ENCODE measurements around the gene POM121C. TPM values are rescaled to one million over a fixed set of nuclear protein-coding genes. Genes with fewer than 3 reads are reported as not detected.
"Not testable (repeated sequence)": the region's sequence is repeated elsewhere in the genome, so short reads cannot be mapped to it uniquely, and the experiment has no call there.

Gene POM121C
- total RNA-seq, 2 donors from 2014 or later: 31.3 to 55.4 TPM

DNA sequence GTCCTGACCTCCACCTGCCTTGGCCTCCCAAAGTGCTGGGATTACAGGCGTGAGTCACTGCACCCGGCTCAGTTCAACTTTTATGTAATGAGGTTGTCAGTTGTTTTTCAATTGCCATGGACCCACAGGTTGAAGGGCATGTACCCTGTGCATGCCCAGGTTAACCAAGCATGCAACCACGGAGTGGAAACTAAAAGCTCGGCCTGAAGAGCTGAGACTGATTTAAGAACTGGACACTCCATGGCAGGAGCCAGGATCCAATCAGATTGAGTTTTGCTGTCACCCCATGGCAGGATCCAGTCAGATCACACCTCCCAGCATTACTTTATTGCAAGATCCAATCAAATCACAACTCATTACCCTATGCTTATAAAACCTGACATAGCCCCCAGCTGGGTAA, 22.9 kb upstream of the POM121C start:
- not testable (repeated sequence) for H3K36me3 ChIP-seq

DNA sequence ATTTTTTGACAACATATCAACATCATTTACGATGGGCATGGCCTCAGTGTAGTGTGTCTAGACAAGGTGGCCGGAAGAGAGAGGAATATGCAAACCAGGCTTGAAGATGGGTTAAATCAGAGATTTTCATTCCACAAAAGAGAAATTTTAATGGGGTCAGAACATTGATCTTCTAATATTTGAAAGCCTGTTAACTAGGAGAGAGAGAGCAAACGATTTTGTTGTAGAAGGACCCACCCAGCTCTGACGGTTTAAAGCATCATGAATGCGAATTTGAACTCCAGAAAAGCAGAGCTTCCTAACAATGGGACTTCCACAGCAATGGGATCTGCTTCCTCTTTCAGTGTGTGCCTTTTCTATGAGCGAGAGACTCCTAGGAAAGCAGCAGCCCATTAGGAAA, 5.9 kb upstream of the POM121C start, which contains the start of gene SPDYE5:
Gene SPDYE5 (plus strand): TSS at position 301 of the 400 bp plus-strand sequence. CDS start 1,728 bp downstream, outside the sequence.
- not testable (repeated sequence) for DNase-seq (ENCODE audit: low spot score); H3K36me3 ChIP-seq; H3K4me1 ChIP-seq (ENCODE audit: control insufficient read depth in 1 of 2, low read depth in 2 of 2); H3K27me3 ChIP-seq (replicated peaks; ENCODE audit: insufficient read depth); H3K27ac ChIP-seq; H3K9me3 ChIP-seq; H3K4me3 ChIP-seq; ATAC-seq (ENCODE audit: insufficient number of reproducible peaks, low FRiP score, low read depth)

More for the DNA sequence above, 22.9 kb upstream of the POM121C start:
- H3K9me3 ChIP-seq; H3K4me1 ChIP-seq (ENCODE audit: control insufficient read depth in 1 of 2, low read depth in 2 of 2); ATAC-seq (ENCODE audit: insufficient number of reproducible peaks, low FRiP score, low read depth); H3K27ac ChIP-seq; H3K27me3 ChIP-seq (replicated peaks; ENCODE audit: insufficient read depth); H3K4me3 ChIP-seq; DNase-seq (ENCODE audit: low spot score): not testable (repeated sequence)

- not testable (repeated sequence) for H3K9me3 ChIP-seq; ATAC-seq (ENCODE audit: insufficient number of reproducible peaks, low FRiP score, low read depth); DNase-seq (ENCODE audit: low spot score); H3K27me3 ChIP-seq (replicated peaks; ENCODE audit: insufficient read depth); H3K36me3 ChIP-seq; H3K4me1 ChIP-seq (ENCODE audit: control insufficient read depth in 1 of 2, low read depth in 2 of 2)
- Histone ChIP-seq H3K27ac (peak overlapping the region; percentile 87), H3K4me3 (peak overlapping the region; percentile 98)
Measured at GRCh38 chr7:75485355-75485978, 632 bp downstream of the POM121C start.

DNA sequence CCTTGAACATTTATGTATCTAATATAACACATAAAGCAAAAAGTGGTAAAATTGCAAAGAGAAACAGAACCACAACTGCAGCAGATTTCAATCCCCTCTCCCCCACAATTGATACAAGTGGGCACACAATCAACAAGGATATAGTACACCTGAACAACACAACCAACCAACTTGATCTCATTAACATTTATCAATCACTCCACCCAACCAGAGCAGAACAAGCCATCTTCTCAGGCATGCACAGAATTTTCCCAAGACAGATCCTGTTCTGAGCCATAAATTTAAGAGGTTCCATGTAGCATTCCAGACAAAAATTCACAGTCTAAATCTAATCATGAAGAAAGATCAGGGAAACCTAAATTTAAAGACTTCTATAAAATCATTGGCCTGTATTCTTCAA, 5.8 kb downstream of the POM121C start:
- not testable (repeated sequence) for ATAC-seq (ENCODE audit: insufficient number of reproducible peaks, low FRiP score, low read depth); H3K27ac ChIP-seq; H3K36me3 ChIP-seq; H3K4me3 ChIP-seq; H3K27me3 ChIP-seq (replicated peaks; ENCODE audit: insufficient read depth); H3K9me3 ChIP-seq; DNase-seq (ENCODE audit: low spot score)
- peaks cover 3 to 15% of the 10 kb centered on the region in 2 donors for H3K4me1 ChIP-seq (ENCODE audit: control insufficient read depth in 1 of 2, low read depth in 2 of 2)

DNA sequence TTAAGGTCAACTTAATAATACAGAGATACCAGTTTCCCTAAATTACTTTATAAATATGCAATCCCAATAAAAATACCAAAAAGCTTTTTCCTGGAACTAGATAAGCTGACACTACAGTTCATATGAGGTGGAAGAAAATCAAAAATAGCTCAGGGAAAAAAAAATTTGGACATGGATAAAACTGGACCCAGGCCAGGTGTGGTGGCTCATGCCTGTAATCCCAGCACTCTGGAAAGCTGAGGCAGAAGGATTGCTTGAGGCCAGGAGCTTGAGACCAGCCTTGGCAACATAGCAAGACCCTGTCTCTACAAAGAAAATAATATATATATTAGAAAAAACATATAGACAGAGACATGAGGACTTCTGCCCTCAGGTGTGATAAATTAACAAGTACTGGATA, 8.6 kb downstream of the POM121C start:
- H3K27me3 ChIP-seq (replicated peaks; ENCODE audit: insufficient read depth); DNase-seq (ENCODE audit: low spot score); ATAC-seq (ENCODE audit: insufficient number of reproducible peaks, low FRiP score, low read depth); H3K4me3 ChIP-seq; H3K9me3 ChIP-seq: not testable (repeated sequence)
- Histone ChIP-seq H3K36me3 (peaks cover 17% of the 10 kb centered on the region), H3K4me1 (ENCODE audit: control insufficient read depth in 1 of 2, low read depth in 2 of 2) (peaks cover 3 to 15% of the 10 kb centered on the region in 2 donors), H3K27ac (peak overlapping the region; percentile 35 to 53)

GRCh38 chr7:75470166-75470565, 15.9 kb downstream of the POM121C start:
- peak overlapping the region in 1 of 2 donors; percentile 34 for H3K27ac ChIP-seq
- not testable (repeated sequence) for H3K4me3 ChIP-seq; DNase-seq (ENCODE audit: low spot score); H3K4me1 ChIP-seq (ENCODE audit: control insufficient read depth in 1 of 2, low read depth in 2 of 2); H3K9me3 ChIP-seq; ATAC-seq (ENCODE audit: insufficient number of reproducible peaks, low FRiP score, low read depth); H3K27me3 ChIP-seq (replicated peaks; ENCODE audit: insufficient read depth)
- peaks cover 13% of the 10 kb centered on the region for H3K36me3 ChIP-seq

DNA sequence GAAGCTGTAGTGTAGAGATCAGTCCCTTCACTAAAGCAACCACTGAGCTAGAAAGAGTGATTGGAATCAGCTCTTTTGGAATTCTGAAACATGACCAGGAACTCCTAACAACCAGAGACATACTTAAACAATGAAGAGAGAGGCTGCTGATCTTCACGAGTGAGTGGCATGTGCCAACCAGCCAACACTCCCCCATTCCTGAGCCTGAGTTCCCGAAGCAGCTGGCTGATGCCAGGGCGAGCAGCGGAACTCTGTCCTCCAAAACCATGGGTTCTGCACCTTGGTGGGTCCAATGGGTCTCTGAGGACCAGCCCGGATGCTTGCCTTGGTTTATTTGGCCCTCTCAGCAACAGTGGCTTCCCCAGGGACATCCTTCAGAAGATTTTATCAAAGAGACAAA, 25.6 kb downstream of the POM121C start:
- not testable (repeated sequence) for ATAC-seq (ENCODE audit: insufficient number of reproducible peaks, low FRiP score, low read depth); H3K27ac ChIP-seq; H3K4me3 ChIP-seq; H3K27me3 ChIP-seq (replicated peaks; ENCODE audit: insufficient read depth); H3K9me3 ChIP-seq; H3K4me1 ChIP-seq (ENCODE audit: control insufficient read depth in 1 of 2, low read depth in 2 of 2); DNase-seq (ENCODE audit: low spot score); H3K36me3 ChIP-seq

- H3K27me3 ChIP-seq (replicated peaks; ENCODE audit: insufficient read depth); H3K27ac ChIP-seq; DNase-seq (ENCODE audit: low spot score); ATAC-seq (ENCODE audit: insufficient number of reproducible peaks, low FRiP score, low read depth); H3K9me3 ChIP-seq; H3K4me1 ChIP-seq (ENCODE audit: control insufficient read depth in 1 of 2, low read depth in 2 of 2); H3K36me3 ChIP-seq; H3K4me3 ChIP-seq: not testable (repeated sequence)
Measured at GRCh38 chr7:75458034-75458433, 28.1 kb downstream of the POM121C start.

DNA sequence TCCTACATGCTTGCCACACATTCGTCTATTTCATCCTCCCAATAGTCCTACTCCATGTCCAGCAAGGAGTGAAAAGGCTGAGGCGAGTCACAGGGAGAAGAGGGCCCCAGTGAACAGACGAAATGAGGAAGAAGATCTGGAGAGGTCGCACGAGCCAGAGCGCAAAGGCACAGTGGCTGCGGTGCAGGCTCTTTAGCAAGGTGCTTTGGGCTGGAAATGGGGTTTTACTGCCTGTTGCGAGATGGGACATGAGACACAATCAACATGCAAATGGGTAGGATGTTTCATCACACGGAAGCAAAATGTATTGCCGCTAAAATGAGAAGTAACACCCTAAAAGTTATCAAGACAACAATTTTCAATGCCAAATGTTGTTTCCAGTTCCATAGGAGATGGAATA, 29.7 kb downstream of the POM121C start:
- not testable (repeated sequence) for H3K27me3 ChIP-seq (replicated peaks; ENCODE audit: insufficient read depth); H3K36me3 ChIP-seq; H3K27ac ChIP-seq; ATAC-seq (ENCODE audit: insufficient number of reproducible peaks, low FRiP score, low read depth); H3K4me3 ChIP-seq; H3K4me1 ChIP-seq (ENCODE audit: control insufficient read depth in 1 of 2, low read depth in 2 of 2); H3K9me3 ChIP-seq; DNase-seq (ENCODE audit: low spot score)
